GM19395 (cell line): Measurements from ENCODE around the gene KIF5C.
"Not testable (repeated sequence)": the region's sequence is repeated elsewhere in the genome, so short reads cannot be mapped to it uniquely, and the experiment has no call there.

Source experiments
- ATAC-seq: cut with Tn5 transposase; IDR thresholded peaks from one replicate; pipeline ENCODE4 v1.9.1; 2021; ENCODE audit warnings: mild to moderate bottlenecking, moderate library complexity; ENCODE audit not compliant: unreplicated experiment

The KIF5C gene

DNA sequence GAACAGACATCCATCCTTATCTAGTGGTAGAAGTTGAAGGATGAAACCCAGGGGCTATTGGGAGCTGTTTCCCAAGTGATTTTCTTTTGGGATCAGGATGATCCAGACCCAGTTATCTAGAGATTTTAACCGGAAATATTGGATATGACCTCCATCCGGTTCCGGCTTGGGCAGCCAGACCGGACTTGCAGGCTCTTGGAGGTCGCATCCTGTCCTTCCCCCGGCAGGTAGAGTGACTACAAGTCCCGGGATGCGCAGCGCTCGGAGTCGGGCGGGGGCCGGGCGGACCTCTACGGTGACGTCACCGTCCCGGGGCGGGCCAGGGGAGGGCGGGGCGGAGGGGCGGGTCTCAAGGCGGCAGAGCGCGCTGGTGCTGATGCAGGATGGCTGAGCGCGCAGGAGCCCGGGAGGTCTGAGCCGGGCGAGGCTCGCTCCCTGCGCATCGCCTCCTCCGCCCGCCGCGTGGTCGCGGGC is at the start of gene KIF5C:
TSS of gene KIF5C (plus strand) at position 360 of the 474 bp plus-strand sequence. CDS start 391 bp downstream, outside the sequence.
- ATAC-seq = peak; percentile 92

DNA sequence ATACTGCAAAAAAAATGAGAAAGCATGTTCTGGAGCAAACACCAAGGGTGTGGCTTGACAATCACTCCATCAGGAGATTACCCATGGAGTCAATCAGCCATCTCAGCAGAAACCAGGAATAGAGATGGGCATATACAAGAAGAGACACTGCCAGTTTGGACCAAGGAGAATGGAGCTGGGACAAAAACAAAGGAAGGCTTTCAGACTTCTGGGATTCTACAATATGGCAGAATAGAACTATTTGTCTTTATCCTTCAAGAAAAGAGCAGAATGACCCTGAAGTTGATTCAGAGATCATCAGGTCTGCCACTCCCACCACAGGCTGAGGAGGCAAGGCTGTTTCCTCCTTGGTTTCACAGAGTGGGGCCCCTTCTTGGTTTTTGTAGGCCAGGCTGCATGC is 48.2 kb upstream of the KIF5C start:
- no peak for ATAC-seq

DNA sequence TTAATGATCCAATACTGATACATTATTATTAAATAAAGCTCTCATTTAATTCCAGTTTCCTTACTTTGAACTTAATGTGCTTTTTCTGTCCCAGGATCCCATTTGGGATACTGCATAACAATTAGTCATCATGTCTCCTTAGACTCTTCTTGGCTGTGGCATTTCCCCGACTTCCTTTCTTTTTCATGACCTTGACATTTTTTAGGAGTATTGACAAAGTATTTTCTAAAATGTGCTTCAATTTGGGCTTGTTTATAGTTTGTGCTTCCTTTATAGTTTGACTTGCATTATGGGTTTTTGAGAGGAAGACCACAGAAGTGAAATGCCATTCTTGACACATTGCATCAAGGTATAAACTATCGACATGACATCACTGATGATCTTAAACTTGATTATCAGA is 46.1 kb upstream of the KIF5C start:
- no peak for ATAC-seq

DNA sequence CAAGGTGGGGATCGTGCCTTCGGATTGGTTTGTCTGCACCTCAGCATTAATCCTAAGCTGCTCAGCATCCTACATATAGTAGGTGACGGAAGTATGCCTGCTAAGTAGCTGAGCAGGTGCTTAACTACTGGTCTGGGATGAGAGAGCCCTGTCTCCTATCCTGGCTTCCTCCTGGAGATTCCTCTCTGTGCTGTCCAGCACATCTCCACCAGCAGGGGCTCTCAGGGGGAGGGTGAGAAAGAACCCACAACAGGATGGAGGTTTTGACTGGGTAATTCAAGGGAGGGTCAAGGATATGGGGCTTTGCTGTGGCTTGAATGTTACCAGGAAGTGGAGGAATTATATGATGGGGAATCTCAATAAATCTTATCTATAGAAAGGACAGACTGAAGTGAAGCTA is 45.4 kb upstream of the KIF5C start:
- no peak for ATAC-seq

DNA sequence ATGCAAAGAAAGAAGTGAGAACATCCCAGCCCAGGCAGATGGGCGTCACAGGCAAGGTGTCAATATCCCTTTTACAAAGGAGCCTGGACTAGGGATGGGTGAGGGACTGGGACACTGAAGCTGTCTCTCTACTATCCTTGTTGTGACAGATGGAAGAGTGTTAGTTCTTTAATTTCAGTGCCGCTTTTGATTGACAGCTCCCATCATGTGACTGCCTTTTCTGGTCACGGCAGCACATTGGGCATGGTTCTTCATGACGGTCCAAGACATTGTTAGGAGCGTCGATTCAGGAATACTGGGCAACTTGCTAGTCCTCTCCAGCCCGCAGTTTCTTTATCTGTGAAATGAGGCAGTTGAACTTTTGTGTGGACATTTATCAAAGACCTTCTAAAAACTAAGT is 42.4 kb upstream of the KIF5C start:
- no peak for ATAC-seq

DNA sequence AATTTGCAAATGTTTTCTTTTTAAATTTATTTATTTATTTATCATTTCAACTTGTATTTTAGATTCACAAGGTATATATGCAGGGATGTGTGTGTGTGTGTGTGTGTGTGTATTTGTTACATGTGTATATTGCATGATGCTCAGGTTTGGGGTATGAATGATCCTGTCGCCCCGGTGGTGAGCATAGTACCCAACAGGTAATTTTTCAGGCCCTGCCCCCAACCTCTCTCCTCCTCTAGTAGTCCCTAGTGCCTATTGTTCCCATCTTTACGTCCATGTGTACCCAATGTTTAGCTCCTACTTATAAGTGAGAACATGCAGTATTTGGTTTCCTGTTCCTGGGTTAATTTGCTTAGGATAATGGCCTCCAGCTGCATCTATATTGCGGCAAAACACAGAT is 33.0 kb upstream of the KIF5C start:
- no peak for ATAC-seq

DNA sequence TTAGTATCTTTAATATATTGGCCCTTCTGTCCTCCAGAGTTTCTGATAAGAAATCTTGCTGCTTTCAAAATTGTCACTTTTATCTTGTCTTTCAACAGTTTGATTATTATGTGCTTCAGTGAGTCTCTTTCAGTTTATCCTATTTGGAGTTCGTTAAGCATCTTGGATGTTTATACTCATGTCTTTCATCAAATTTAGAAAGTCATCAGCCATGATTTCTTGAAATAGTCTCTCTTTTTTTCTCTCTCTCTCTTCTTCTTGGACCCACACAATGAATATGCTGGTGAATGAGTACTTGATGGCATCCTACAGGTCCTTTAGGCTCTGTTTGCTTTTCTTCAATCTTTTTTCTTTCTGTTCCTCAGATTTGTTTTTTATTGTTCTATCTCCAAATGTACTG is 26.9 kb upstream of the KIF5C start:
- no peak for ATAC-seq

DNA sequence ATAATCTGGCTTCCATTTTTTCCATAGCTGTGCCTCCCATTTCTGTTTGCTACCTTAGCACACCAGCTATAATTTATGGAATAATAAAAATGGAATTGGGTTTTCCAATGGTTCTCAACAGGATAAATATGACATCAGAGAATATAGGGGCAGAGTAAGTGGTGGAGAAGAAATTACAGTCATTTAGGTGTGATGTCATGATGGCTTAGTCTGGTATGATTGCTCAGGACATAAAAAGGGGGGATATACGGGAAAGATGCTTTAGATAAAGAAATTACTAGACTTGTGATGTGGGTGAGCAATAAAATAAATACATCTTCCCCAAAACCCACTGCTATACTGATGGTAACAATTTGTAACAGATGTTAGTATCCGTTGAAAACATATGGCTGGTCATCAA is 21.6 kb upstream of the KIF5C start:
- ATAC-seq = no peak

DNA sequence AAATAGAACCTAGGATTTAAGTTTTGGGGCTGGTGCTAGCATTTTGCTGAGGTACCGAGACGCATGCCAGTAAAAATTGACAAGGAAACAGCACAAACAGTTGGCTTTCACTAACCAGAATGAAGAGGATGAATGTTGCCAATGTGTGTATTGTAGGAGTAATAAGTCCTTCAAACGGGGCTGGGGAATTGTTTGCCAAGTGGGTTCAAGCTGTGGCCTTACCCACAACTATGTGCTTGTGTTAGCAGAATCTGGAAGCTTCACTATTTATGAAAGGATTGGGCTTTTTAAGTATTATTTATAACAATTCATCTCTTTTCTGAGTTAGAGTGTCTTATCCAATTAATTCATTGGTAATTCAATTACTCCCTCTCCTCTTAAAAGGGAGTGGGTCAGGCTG is 15.0 kb upstream of the KIF5C start:
- ATAC-seq = no peak

DNA sequence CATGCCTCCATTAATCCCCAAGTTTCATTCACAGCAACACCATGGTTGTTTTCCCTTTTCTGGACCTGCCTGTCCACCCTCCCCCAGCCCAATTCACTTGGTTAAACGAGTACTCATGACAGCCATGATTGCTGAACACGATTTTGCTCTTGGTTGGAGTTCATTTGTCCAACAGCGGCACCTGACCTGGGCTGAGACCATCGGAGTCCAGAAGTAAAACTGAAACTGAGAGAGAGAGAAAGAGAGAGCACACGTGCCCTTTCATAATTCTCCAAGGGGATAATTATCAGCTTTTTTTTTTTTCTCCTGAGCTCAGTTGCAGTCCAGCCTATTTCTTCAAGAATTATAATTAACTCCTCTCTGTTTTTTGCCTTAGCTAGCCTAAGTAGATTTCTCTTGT is 13.7 kb upstream of the KIF5C start:
- no peak for ATAC-seq

DNA sequence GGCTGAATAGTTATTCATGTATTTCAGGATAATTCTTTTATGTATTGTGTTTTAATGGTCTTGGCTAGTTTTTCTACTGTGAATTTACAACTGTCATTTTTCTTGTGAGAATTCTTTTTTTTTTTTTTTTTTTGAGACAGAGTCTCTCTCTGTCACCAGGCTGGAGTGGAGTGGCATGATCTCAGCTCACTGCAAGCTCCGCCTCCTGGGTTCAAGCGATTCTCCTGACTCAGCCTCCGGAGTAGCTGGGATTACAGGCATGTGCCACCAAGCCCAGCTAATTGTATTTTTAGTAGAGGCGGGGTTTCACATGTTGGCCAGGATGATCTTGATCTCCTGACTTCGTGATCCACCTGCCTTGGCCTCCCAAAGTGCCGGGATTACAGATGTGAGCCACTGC is 12.5 kb upstream of the KIF5C start:
- ATAC-seq = not testable (repeated sequence)

DNA sequence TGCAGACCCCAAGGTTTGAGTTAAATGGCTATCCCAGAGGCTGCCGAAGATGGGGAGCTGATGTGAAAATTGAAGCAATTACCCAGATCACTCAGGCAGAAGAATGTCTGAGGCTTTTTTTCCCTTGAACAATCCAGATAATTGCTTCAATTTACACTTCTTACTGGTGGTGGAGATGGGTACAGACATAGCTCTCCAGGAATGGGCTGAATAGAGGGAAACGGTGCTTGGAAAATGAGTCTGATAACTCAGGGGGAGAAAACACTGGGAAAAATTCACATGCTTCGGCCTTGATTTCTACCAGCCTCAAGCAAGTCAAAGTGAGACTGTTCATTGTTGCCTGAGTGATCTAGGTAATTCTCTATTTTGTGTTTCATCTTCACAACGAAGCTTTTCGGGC is 9.5 kb upstream of the KIF5C start:
- no peak for ATAC-seq

DNA sequence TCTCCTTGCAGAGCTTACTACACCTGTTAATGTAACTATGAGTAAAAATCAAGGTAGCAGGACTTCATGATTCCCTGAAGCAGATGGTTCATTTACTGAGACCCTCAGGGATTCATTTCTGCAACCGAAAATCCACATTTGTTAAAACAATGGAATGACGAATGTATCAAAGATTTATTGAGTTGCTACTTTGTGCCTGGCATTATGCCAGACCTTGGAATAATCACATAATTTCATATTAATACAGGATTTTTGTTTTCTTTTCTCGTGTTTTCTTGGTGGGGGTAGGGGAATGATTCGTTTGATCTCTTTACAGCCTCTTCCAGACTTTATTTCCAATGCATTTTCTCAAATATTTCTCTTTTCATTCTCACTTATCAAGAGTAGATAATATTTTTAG is 8.9 kb upstream of the KIF5C start:
- ATAC-seq = no peak

DNA sequence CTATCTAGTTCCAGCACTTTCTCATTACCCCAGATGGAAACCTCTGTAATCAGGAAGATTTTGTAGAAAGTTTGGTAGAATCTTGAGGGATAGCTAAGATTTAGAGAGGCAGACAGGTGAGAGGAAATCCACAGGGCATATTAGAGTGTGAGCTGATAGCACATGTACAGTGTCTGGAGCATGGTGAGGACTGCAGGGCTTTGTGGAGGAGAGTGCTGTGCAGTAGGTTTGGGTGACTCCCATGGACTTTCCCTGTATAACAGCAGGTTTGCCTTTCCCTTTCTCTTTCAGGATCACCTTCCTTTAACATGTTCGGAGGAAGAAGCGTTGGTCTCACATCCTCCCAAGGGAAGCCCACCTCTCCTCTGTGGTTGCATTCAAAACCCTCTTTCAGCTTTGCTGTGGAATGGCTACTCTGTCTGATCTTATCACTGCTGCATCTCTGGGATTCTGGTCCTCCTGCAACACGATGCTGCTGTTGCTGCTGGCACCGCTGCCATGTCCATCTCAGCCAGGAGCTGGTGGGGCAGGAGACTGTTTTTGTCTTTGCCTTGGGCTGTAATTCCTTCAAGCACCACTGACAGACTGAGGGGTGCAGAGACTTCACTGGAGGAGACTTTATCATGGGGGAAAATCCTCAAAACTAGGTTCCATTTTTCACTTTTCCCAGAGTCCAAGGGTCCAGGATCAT is 7.8 kb upstream of the KIF5C start:
- no peak for ATAC-seq

DNA sequence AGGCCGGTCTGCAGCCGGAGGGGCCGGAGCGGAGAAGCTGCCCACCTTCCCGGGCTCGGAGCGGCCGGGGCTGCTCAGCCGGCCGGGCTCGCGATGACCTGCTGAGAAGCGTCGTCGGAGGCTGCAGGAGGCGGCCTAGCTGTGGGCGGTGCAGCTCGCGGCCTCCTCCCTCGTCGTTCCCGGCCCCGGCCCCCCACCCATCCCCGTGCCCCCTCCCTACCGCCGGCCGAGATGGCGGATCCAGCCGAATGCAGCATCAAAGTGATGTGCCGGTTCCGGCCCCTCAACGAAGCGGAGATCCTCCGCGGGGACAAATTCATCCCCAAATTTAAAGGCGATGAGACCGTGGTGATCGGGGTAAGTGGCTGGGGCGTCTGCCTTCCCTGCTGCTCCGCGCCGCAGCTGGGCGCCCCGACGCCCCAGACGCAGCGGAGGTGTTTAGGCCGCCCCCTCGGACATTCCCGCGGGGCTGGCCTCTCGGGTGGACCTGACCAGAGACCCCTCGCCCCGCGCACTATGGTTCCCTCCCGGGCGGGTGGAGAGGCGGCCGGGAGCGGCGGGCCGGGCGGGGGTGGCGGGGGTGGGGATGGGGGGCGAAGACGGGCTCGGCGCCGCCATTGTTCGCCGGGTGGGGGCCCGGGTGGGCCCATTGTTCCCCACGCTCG is 492 bp downstream of the KIF5C start:
- peak; percentile 36 for ATAC-seq

DNA sequence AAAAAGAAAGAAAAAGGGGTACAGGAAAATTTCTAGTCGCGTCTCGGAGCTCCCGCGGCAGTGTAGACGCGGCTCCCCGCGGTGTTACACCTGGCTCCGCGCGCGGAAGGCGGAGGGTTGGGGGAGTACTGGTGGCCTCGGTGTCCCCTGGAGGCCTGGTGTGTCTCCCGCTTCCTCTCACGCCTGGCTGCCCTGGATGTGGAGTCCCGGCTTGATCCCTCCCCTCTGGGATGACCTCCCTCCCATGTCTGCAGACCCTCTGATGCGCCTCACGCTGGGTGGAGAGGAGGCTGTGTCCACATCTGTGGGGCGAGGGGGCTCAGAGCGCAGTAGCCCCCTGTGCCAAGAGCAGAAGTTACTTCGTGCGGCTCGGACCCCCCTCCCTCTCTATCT is 1.2 kb downstream of the KIF5C start:
- ATAC-seq = no peak

DNA sequence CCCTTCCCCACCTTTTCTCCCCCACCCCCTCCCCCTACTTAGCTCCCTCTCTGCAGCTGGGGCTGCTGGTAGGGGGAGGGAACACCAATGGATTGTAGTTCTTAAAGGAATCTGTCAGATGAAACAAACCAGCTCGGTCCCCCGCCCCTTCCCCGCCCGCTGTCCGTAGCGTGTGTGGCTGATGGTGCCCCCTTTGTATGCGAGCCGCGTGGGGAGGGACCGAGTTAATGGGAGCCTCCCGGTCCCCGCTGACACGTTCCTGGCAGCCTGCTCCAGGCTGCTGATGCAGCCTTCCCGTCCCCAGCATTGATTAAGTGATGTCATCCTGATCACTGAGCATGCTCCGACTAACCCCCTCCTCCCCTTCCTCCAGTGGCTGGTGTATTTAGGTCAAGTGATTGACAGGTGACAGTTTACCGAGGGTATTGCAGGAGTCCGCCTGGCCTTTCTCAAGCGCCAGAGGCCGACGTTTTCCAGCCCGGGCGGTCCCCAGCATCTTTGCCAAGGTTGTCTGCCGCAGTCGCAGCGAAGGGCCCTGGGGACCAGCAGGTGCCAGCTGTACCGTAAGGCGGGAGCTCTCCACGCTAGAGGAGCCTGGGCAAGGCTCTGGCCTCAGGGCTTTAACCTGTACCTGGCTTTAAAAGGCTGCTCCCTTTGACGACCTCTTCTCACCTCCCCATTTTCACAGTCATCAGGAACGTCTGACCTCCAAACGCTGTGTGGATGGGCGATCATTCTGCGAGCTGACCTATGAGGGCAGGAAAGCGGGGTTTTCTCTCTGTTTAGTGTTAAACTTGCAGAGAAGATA is 1.8 kb downstream of the KIF5C start:
- ATAC-seq = peak; percentile 35

DNA sequence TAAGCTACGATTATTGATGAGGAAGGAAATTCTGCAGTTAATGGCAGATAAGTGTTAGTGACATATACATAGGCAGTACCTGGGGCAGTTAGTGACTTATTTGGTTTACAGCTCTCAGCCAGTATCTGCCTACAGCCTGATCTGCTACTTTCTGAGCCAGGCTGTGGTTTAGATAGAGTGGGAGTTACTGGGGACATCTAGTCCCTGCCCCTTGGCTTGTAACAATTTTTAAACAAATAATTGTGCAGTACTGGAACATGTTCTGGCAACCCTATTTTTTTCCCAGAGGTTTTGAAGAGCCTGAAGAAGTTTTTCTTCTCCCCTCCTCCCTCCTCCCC is 2.3 kb downstream of the KIF5C start:
- no peak for ATAC-seq

DNA sequence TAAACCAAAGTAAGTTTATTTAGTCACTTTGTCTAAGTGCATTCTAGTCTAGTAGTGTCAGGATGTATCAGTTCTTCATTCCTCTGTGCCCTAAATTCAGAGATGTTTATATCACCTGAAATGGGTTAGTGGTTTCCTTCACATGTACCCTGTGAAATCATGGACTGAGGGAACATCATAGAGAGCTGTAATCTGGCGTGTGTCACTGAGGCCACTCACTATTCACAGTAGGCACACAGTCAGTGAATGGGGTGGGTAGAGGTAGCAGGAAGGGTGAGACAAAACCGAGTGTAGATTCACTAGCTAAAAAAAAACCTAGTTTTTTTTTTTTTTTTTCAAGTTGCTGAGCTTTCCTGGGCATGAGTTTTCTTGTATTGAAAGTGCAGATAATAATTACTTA is 5.6 kb downstream of the KIF5C start:
- ATAC-seq = no peak

DNA sequence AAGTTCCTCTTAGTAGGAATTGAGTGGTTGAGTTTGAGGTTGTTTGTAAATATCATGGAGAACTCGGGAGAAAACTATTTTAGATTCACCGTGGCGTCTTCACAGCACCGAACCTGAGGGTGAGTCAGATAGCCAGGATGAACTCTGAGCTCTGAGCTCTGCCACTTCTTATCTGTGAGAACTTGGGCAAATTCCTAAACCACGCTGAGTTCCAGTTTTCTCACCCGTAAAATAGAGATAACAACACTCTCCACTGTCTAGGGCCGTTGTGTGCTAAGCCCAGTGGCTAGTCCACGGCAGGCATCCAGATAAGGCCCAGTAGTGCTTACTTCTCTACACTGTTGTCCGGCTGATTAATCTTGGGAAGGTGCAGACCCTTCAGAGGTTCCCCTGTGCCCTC is 7.0 kb downstream of the KIF5C start:
- ATAC-seq = no peak

DNA sequence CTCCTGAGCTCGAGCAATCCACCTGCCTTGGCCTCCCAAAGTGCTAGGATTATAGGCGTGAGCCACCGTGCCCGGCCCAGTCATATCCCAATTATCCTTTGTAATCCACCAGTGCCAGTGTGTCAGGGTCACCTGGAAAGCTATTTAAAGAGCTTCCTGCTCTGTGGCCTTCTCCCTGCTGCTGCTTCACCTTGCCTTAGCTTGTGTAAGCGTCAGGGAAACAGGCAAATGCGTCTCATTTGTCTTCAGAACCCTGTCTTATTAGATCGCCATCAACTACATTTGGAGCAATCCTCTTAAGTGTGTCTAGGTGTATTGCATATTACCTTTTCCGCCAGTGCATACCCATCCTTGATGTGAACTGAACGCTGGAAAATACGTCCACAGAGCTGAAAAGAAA is 10.2 kb downstream of the KIF5C start:
- ATAC-seq = no peak

DNA sequence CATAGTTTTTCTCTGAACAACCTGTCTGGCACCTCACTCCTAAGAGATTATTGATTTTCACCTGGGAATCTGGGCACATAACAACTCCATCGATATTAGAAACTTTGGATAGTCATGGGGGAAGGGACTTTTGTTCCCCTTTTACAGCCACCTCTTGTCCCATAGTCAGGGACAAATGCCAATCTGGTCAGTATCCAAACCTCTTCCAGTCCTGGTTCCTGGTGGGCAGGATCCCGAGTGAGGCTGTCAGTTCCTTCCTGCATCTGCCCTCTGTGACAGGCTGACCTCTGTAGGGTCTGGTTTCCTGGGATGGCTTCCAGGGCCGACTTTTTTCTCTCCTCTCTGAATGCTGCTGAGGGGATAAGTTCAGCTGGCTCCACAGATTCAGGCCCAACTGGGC is 11.0 kb downstream of the KIF5C start:
- ATAC-seq = no peak
